HG03045 (cell line): Measurements from ENCODE around the gene GNPNAT1.

ENCODE experiments used
- ATAC-seq: cut with Tn5 transposase; IDR thresholded peaks from one replicate; pipeline ENCODE4 v1.9.1; 2021; ENCODE audit warnings: mild to moderate bottlenecking, moderate library complexity; ENCODE audit not compliant: unreplicated experiment

The GNPNAT1 gene

DNA sequence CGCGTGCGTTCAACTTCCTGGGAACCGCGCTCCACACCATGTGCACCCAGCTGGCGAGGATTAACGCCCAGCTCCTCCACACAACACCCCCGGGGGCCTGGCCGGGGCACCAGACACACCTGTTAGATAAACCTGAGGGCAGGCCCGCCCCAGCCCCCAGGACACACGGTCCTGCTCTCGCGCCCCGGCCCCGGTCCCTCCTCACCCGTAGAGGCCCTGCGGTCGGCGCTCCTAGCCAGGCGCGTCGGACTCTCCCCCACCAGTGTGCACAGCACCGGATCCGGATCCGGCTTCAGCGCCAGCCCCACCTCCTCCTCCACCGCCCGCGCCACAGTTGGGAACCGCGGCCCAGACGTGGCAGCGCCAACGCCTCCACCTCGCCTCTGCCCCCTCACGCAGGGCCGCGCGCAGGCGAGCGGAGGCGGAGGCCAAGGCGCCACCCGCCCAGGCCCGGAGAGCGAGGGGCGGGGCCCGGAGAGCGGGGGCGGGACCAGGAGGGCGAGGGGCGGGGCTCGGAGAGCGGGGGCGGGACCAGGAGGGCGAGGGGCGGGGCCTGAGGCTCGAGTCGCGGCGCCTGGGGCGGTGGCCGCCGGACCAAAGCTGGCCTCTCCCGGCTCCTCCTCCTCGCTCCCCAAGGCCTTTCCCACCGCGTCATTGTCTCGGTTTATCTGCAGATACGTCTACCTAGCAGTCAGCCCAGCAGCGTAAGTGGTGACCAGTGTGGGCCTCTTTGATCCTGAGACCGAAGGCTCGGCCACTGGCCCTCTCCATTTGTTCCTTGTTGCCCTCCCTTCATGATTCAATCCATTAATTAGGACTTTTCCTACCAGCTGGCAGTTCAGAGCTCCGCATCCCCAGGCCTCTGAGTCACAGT is at the start of gene GNPNAT1:
Gene GNPNAT1 (minus strand): TSS at position 385 of the 874 bp plus-strand sequence. CDS start 6,957 bp downstream, outside the sequence.
- ATAC-seq = peak; percentile 93

DNA sequence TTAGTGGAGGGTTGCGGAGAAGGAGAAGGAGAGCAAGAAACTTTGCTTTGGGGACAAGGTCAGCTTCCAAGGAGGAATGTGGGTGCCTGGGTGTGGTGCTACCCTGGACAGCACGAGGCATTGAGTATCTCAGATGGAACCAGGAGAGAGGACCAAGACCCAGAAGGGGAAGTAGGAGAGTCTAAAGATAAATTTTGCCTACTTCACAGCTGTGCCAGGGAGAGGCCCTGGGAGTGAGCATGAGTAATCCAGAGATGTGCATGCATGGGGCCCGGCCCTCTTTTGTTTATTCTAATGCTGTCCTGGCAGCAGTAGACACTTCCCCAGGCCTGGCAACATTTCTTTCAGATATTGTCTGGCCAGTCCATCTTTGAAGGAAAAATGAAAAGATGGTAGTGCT is 49.5 kb upstream of the GNPNAT1 start:
- ATAC-seq = no peak

DNA sequence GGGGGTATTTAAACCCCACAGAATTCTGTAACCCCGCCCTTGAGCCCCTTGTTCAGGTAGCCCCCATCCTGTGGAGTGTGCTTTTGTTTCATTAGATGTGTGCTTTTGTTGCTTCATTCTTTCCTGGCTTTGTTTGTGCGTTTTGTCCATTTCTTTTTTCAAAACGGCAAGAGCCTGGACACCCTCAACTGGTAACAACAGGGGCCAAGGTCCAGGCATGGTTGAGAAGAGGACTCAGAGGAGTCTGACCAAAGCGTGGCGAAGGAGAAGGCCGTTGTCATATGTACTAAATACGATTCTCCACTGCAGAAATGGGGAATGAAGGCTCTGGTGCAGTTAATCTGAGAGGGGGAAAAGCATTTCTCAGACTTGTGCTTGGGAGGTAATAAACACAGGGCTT is 46.0 kb upstream of the GNPNAT1 start:
- no peak for ATAC-seq

DNA sequence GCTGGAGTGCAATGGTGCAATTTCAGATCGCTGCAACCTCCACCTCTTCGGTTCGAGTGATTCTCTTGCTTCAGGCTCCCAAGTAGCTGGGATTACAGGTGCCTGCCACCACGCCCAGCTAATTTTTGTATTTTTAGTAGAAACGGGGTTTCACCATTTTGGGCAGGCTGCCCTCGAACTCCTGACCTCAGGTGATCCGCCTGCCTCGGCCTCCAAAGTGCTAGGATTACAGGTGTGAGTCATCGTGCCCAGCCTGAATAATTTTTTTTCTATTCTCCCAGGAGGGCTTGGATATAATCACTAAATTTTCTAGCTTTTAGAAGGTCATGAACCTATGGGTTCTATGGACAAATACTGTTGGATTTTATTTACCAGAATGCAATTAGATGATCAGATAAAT is 44.7 kb upstream of the GNPNAT1 start:
- no peak for ATAC-seq

DNA sequence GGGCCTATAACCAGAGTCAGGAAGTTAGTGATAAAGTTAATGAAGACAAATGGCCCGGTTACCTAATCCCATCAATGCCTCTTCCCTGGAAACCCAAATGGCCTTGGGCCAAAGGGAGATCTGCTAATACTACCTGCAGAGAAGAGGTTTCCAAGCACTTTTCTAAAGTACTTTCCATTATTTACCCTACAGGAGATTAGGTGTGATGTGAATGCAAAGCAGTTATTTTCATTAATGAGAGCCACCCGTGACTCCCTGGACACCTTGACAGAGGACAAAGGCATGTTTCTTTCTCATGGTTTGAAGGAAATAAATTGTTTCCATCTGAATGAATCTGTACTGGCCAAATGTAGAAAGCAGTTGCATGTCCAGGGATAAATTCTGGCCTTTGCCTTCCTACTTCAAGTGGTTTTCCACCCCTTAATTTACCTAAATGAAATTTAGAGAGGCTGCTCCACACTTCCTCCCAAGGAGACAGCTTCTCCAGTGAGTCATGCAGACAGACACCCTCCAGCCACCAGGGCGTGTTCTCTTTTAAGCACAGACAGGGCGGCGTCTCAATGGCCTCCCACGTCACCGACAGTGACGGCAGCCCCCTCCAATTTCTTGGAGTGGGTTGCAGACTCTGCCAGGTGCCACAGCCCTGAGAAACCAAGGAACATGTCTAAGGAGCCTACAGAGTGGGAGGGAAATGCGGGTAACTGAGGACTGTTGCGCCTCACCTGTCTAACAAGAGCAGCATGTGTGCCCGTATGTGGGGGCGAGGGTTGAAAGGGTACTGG is 43.9 kb upstream of the GNPNAT1 start:
- no peak for ATAC-seq

DNA sequence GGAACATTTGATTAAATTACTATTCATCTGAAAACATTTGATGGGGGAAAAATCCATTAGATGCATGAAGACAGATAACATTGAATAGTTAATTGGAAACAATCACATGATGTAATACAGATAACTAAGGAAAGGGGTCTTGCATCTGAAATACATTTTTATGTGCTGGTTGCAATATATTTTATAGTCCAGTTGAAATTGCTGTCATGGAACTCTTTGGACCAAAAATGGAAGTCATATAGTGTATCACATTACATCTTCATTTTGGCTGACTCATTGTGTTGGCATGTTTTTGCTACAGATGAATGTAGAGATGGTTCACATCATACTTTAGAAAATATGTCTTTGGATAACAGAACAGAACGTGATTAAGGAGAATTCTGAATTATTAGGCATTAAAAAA is 43.0 kb upstream of the GNPNAT1 start:
- ATAC-seq = no peak

DNA sequence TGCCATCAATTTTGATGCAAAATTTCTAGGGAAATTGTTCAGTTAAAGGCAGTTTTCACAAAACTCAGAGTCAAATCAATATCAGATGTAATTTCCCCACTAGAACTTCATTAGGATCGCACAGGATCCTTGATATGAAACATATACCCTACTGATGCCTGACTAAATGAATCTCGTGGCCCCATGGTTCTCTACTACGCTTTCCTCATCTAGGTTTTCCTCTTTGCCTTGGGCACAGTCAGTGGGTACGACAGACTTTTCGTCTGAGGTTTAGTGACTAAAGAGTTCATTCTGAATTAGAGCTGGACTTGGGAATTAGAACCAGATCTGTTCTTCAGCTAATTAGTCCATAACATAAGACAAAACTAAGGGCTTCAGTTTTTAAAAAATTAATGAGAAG is 42.5 kb upstream of the GNPNAT1 start:
- no peak for ATAC-seq

DNA sequence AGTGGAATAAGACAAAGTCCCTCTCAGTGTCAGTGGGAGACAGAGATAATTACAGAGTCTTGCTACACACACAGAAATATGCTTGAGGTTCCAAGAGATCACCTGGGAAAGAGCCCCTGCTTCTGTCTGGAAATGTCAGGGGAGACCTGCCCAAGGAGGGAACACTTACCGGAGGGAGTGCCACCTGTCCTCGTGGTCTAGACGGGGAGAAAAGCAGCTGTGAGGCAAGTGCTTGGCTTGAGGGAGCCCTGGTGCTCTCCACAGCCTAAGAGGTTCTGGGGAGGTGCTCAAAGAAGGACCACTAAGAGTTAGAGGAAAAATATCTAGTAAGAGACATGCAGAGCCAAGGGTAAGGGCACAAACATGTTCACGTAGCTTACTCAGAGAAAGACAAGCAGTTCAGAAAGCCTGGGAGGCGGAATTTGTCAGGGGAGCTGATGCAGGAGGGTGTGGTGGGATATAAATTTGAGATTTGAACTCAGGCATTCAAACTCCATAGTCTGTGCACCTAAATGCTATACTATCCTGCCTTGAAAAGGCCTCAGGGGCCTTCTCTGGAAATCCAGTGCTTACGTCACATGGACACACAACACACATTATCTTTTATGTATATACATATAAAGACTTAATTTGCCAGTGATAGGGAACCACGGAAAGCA is 38.2 kb upstream of the GNPNAT1 start:
- ATAC-seq = no peak

DNA sequence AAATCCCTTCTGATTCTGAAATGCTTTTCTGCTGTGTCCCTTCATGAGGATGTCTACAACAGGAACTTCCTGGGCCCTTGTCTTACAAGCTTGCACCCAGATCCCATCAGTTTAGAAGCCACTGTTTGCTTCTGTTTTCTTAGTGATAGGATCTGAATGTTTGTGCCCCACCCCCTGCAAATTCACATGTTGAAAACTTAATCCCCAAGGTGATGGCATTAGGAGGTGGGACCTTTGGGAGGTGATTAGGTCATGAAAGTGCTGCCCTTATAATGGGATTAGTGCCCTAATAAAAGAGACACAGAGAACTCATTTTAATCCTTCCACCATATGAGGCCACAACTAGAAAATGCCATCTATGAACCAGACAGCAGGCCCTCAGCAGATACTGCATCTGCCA is 36.0 kb upstream of the GNPNAT1 start:
- no peak for ATAC-seq

DNA sequence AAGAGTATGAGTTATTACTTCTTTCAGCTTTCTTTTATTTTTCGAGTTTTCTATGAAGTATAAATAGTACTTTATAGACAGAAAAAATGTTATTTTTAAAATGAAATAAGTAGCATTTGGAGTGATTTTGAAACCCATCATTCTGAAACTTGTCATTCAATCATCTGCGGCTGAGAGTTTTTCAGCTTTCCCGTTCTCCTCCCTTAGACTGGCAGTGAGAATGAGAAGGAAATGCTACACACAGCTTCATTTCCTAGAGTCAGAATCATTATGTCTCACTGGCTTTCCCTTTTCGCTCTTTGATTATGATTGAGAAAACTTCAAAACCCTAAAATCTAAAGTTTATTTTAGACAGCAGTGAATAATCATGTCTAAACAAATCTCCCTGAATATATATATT is 33.7 kb upstream of the GNPNAT1 start:
- ATAC-seq = no peak

DNA sequence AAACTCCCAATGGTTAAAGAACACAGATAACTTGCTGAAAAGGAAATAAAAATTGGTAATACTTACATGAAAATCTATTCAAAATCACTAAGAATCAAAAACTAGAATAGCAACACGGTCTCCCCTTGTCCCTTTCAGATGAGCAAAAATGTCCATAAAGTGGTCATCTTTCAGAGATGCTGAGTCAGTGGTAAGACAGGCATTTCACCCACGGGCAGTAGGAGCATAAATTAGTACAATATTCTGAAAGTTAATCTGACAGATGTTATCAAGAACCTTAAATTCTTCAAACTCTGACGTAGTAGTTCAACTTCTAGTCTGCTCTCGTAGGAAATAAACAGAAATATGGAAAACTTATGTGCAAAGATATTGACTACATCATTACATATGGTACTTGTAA is 33.1 kb upstream of the GNPNAT1 start:
- no peak for ATAC-seq

DNA sequence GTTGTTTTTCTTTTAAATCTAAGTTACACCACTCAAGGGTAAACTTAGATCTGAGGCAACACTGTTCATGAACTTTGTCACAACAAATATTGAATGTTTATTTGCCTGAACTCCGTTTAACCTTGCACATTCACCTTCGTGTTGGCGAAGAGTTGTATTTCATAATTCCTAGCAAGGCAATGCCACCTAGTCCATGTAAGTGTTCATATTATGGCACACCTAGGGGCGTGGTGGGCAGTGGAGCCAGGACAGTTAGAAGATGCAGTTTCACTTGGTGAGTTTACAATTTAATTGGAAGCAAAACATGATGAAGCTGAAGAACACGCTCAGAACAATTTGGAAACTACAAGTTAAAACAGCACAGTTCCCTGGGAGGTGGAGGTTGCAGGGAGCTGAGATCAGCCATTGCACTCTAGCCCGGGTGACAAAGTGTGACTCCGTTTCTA is 30.4 kb upstream of the GNPNAT1 start:
- ATAC-seq = no peak

DNA sequence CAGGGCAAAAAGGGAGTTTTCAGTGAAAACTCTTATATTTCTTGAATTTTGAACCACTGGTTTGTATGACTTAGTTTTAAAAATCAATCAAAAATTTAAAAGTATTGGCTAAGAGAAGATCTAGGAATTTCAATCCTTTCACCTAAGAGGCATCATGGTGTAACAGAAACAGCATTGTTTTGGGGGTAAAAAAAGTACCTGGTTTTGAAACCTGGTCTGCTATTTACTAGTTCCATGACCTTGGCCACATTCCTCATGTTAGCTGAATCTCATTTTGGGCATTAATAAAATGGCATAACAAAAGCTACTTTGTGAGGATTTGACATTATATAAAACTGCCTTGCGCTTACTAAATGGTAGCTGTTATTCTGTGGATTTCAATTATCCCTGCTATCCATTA is 16.7 kb upstream of the GNPNAT1 start:
- no peak for ATAC-seq

DNA sequence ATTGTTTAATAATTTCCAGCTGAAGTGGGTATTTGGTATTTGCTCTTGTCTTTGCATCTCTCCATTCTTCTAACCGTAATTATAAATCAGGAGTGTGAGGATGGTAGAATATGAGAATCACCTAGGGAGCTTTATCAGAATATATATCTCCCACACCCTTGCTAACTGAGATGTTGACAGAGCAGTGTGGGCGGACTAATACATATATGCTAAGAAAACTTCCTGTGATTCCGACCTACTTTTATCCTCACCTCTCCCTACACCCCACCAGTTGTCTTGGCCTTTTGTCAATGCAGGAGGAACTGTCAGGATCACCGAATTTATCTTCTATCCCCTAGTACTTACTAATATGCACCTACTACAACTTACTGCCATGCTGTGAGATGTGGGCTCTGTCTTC is 14.7 kb upstream of the GNPNAT1 start:
- no peak for ATAC-seq

DNA sequence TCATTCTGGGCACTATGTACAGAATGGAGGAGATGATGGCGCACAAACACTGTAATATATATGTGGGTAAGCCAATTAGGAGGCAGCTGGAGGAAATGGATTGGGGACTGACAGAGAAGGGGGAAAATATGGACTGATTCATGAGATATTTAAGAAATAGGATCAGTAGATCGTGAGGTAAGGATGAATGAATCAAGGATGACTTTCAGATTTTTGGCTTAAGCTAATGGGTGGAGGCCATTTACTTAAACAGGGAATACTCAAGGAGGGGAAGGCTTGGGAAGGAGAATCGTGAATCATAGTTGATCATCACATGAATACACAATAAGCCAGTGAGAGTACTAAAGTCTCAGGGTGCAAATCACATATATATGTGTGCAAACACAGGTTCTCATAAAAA is 11.2 kb upstream of the GNPNAT1 start:
- no peak for ATAC-seq

DNA sequence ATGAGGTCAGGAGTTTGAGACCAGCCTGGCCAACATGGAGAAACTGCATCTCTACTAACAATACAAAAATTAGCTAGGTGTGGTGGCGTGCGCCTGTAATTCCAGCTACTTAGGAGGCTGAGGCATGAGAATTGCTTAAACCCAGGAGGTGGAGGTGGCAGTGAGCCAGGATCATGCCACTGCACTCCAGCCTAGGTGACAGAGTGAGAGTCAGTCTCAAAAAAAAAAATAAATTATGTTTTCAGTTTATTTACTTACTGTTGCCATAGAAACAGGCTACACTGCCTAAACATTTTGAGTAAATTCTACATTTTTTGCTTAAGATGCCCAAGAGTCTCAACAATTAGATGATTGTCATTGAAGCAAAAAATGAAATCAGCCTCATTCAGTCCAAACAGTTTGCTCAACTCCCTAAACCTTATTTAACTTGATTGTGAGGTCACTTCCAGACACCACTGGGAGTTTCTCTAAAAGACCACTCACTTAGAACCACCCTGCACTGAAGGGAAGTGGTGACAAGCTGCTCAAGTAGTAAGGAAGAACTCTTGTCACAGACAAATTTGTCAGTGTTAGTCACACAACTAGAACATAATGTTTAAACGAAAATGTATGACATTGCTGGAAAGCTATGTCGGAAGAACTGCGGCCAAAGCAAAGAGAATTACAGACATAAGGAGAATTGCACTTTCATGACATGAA is 9.8 kb upstream of the GNPNAT1 start:
- ATAC-seq = no peak

DNA sequence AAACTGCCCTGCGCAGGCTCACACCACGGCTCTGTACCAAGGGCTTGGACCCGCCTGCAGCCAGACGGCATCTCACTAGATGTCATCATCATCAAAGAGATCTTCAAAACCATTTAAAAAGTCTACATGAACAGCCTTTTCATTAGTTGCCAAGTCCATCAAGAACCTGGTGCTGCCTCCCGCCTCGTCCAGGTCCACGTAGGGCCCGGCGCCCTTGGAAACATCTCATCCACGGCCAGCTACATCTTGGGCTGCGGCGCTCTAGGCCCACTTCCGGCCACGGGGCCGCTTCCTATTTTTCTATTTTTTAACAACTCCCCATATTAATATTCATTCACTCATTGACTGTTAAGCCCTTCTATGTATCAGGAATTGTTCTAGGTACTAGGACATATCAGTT is 7.4 kb upstream of the GNPNAT1 start:
- no peak for ATAC-seq

DNA sequence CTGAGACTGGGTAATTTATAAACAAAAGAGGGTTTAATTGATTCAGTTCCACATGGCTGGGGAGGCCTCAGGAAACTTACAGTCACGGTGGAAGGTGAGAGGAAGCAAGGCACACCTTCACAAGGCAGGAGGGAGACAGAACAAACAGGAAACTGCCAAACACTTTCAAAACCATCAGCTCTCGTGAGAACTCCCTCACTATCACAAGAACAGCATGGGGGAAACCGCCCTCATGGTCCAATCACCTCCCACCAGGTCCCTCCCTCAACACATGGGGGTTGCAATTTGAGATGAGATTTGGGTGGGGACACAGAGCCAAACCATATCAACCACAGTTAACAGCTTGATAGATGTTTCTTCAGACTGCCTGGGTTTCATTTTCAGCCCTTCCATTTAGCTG is 6.2 kb upstream of the GNPNAT1 start:
- no peak for ATAC-seq

DNA sequence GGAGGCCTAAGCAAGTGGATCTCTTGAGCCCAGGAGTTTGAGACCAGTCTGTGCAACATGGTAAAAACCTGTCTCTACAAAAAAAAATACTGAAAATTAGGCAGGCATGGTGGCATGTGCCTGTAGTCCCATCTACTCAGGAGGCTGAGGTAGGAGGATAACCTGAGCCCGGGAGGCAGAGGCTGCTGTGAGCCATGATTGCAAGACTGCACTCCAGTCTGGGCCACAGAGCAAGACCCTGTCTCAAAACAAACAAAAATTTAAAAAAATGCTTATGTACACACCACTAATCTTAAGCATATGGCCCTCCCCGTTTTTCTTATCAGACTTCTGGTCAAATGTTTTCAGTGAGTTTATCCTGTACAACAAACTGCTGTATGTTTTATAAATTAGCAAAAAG is 1.7 kb upstream of the GNPNAT1 start:
- ATAC-seq = no peak

DNA sequence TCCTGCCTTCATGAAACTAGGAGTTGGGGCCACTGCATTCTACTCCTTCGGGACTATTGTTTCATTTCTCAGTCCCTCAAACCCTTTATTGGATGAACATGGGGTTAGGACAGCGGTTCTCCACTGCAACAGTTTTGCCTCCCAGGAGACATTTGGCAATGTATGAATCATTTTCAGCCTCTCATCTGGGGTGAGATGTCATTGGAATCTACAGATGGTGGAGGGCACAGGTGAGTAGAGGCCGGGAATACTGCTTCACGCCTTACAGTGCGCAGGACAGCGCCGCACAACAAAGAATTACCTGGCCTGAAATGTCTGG is 649 bp upstream of the GNPNAT1 start:
- no peak for ATAC-seq

DNA sequence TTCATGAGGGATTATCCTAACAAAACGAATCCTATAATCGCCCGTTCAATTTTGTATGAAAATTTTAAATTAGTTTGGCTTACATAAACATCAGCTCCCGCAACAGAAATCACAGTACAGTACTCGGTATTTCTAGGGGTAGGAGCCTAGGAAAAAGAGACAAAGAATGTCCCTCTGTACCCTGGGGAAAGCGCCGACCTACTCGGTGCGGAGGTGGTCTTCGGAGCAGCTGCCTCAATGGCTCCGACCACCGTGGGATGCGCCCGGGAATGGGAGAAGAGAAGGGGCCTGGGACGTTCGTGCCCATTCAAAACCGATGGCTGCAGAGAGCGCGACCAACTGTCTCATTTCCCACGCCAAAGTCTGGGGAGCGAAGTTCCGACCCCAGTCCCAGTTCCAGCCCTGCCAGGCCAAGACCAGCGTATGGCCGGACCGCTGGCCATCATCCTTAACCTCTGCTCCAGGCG is 618 bp downstream of the GNPNAT1 start:
- ATAC-seq = no peak
